HG03064 (cell line): ENCODE results near the gene RAB39B.

ENCODE experiments used
- ATAC-seq: cut with Tn5 transposase; IDR thresholded peaks from one replicate; pipeline ENCODE4 v1.9.1; 2021; ENCODE audit warnings: low read depth; ENCODE audit not compliant: unreplicated experiment

Gene RAB39B

GRCh38 chrX:155216179-155216939, 47.9 kb downstream of the RAB39B start, which contains the start of gene VBP1:
TSS of gene VBP1 (plus strand) at chrX:155216460. CDS start at chrX:155216483, 23 bp downstream.
- ATAC-seq, result peak; percentile 88

GRCh38 chrX:155215443-155216178, 48.7 kb downstream of the RAB39B start:
- peak; percentile 35 for ATAC-seq

- no peak for ATAC-seq
Measured at GRCh38 chrX:155213731-155214130, 50.6 kb downstream of the RAB39B start.

DNA sequence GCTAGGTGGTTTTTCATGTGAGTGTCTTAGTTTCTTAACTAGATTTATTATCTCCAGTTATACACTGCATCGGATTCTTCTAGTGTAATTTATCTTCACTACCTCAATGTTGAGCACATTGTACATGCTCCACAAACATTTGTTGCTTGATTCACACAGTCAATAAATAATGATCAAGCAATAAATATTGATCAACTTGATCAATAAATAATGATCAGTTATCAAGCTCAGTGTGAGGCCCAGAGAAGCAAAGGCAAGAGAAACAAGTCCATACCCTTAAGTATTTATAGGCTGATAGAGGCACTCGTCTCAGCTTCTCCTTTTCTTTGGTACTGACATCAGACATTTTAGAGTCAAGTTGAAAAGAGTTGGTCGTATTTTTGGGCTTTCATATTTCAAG, 53.1 kb downstream of the RAB39B start:
- no peak for ATAC-seq
